GM19099 (cell line): ENCODE results near the gene PAFAH1B2.

Source experiments
- POLR2A ChIP-seq: IDR thresholded peaks from 3 replicates; pipeline ENCODE4 v1.6.1; 2011; ENCODE audit warnings: low read depth; ENCODE audit not compliant: insufficient read length; ENCODE audit errors: extremely low read depth

Gene PAFAH1B2

GRCh38 chr11:117159892-117160291, 15.8 kb downstream of the PAFAH1B2 start:
- TF ChIP-seq POLR2A = no peak

GRCh38 chr11:117160826-117161225, 16.7 kb downstream of the PAFAH1B2 start:
- TF ChIP-seq POLR2A = no peak

- no peak for TF ChIP-seq POLR2A
Observed at GRCh38 chr11:117166491-117166890, 22.4 kb downstream of the PAFAH1B2 start.

- TF ChIP-seq POLR2A = no peak
Observed at GRCh38 chr11:117169736-117170135, 25.6 kb downstream of the PAFAH1B2 start.

GRCh38 chr11:117170210-117170609, 26.1 kb downstream of the PAFAH1B2 start:
- TF ChIP-seq POLR2A = no peak

GRCh38 chr11:117171007-117171403, 26.9 kb downstream of the PAFAH1B2 start:
- TF ChIP-seq POLR2A = no peak

GRCh38 chr11:117171404-117172061, 27.4 kb downstream of the PAFAH1B2 start:
- TF ChIP-seq POLR2A = no peak

GRCh38 chr11:117172724-117173421, 28.8 kb downstream of the PAFAH1B2 start:
- no peak for TF ChIP-seq POLR2A

GRCh38 chr11:117175104-117175503, 31.0 kb downstream of the PAFAH1B2 start:
- TF ChIP-seq POLR2A = no peak

- TF ChIP-seq POLR2A = no peak
Observed at GRCh38 chr11:117175781-117176180, 31.7 kb downstream of the PAFAH1B2 start.

GRCh38 chr11:117176186-117176585, 32.1 kb downstream of the PAFAH1B2 start:
- TF ChIP-seq POLR2A = no peak

GRCh38 chr11:117177534-117178209, 33.6 kb downstream of the PAFAH1B2 start:
- no peak for TF ChIP-seq POLR2A

- peak; percentile 72 for TF ChIP-seq POLR2A
Observed at GRCh38 chr11:117178210-117179034, 34.3 kb downstream of the PAFAH1B2 start, which contains the start of gene SIDT2. TSS of gene SIDT2 (plus strand) at chr11:117178743. CDS start at chr11:117179264, 521 bp downstream.

- TF ChIP-seq POLR2A = peak; percentile 10
Observed at GRCh38 chr11:117179048-117179999, 35.2 kb downstream of the PAFAH1B2 start.

GRCh38 chr11:117180020-117180419, 35.9 kb downstream of the PAFAH1B2 start:
- TF ChIP-seq POLR2A = no peak
